BE2C (cell line): ENCODE data around the gene BGN.

Experiments
- DNase-seq: peaks from one replicate; pipeline ENCODE4 v3.0.0-alpha.2; 2020
- H3K27me3 ChIP-seq: fragments of 250-450 bp; sonication (Bioruptor Pico); 2 replicates; pipeline ENCODE4 v1.5.1; 2020; ENCODE audit warnings: mild to moderate bottlenecking
- H3K36me3 ChIP-seq: fragments of 250-450 bp; sonication (Bioruptor Pico); 2 replicates; pipeline ENCODE4 v1.5.1; 2020; ENCODE audit warnings: mild to moderate bottlenecking
- H3K4me1 ChIP-seq: fragments of 250-450 bp; sonication (Bioruptor Pico); 2 replicates; pipeline ENCODE4 v1.5.1; 2020
- H3K4me3 ChIP-seq: 2 replicates; pipeline ENCODE4 v1.5.1; 2011; ENCODE audit warnings: low read depth, low read length
- H3K9me3 ChIP-seq: fragments of 250-450 bp; sonication (Bioruptor Pico); 2 replicates; pipeline ENCODE4 v1.5.1; 2020
- CTCF ChIP-seq: IDR thresholded peaks from 2 replicates; pipeline ENCODE4 v1.5.1; 2012; ENCODE audit warnings: mild to moderate bottlenecking, low read depth, low read length

The BGN gene

GRCh38 chrX:153507484-153508178 is 12.9 kb downstream of the BGN start:
- Histone ChIP-seq H3K36me3 (no peaks in the 10 kb centered on the region), H3K9me3 (no peaks in the 10 kb centered on the region), H3K27me3 (no peaks in the 10 kb centered on the region), H3K4me1 (peaks cover 5% of the 10 kb centered on the region), H3K4me3 (no peak overlapping the region)
- DNase-seq = peak; percentile 84
- TF ChIP-seq CTCF = peak; percentile 70

GRCh38 chrX:153509592-153509991 is 14.8 kb downstream of the BGN start:
- TF ChIP-seq CTCF = no peak
- Histone ChIP-seq H3K9me3 (no peaks in the 10 kb centered on the region), H3K36me3 (no peaks in the 10 kb centered on the region), H3K27me3 (no peaks in the 10 kb centered on the region), H3K4me3 (no peak overlapping the region), H3K4me1 (peaks cover 5% of the 10 kb centered on the region)
- no peak for DNase-seq

GRCh38 chrX:153510383-153510782 is 15.6 kb downstream of the BGN start:
- no peak overlapping the region for H3K4me3 ChIP-seq
- no peaks in the 10 kb centered on the region for H3K36me3 ChIP-seq
- no peak for TF ChIP-seq CTCF
- H3K27me3 ChIP-seq = no peaks in the 10 kb centered on the region
- peaks cover 5% of the 10 kb centered on the region for H3K4me1 ChIP-seq
- H3K9me3 ChIP-seq = no peaks in the 10 kb centered on the region
- DNase-seq = no peak

- TF ChIP-seq CTCF = no peak
- no peaks in the 10 kb centered on the region for H3K36me3 ChIP-seq
- H3K4me1 ChIP-seq = peaks cover 5% of the 10 kb centered on the region
- no peaks in the 10 kb centered on the region for H3K27me3 ChIP-seq
- no peak for DNase-seq
- no peaks in the 10 kb centered on the region for H3K9me3 ChIP-seq
- no peak overlapping the region for H3K4me3 ChIP-seq
Measured at GRCh38 chrX:153511784-153512500, 17.2 kb downstream of the BGN start.

GRCh38 chrX:153512501-153512893 is 17.7 kb downstream of the BGN start:
- Histone ChIP-seq H3K27me3 (no peaks in the 10 kb centered on the region; the same call in 1 of the 2 replicates), H3K9me3 (no peaks in the 10 kb centered on the region), H3K4me3 (no peak overlapping the region), H3K36me3 (no peaks in the 10 kb centered on the region), H3K4me1 (peaks cover 5% of the 10 kb centered on the region)
- DNase-seq = no peak
- no peak for TF ChIP-seq CTCF

- Histone ChIP-seq H3K9me3 (no peaks in the 10 kb centered on the region), H3K36me3 (no peaks in the 10 kb centered on the region), H3K27me3 (peaks cover 8% of the 10 kb centered on the region), H3K4me1 (no peaks in the 10 kb centered on the region; the same call in 1 of the 2 replicates), H3K4me3 (no peak overlapping the region)
- no peak for DNase-seq
- TF ChIP-seq CTCF = no peak
Measured at GRCh38 chrX:153513265-153513664, 18.5 kb downstream of the BGN start.
